Activated CD4-positive, alpha-beta T cell treated with anti-CD3 and anti-CD28 coated beads, Interleukin-2, amount 50 U/mL, for 24 hours (primary cell): ENCODE results near the gene ERGIC3.
"Not testable (repeated sequence)": the region's sequence is repeated elsewhere in the genome, so short reads cannot be mapped to it uniquely, and the experiment has no call there.

Experiments used
- DNase-seq, 2 donors: peaks; one replicate each; pipeline ENCODE4 v3.0.0-alpha.2; 2020; ENCODE audit warnings: low read depth in 1 of 2, low spot score in 1 of 2

The ERGIC3 gene

DNA sequence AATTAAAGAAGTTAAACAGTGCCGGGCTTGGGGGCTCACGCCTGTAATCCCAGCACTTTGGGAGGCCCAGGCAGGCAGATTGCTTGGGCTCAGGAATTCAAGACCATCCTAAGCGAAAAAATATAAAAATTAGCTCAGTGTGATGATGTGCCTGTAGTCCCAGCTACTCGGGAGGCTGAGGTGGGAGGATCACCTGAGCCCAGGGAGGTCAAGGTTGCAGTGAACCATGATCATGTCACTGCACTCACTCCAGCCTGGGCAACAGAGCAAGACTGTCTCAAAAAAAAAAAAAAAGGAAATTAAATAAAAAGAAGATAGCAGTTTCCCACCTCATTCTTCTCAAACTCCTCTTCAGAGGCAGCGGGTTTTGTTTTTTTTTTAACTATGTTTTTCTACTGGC is 24.1 kb upstream of the ERGIC3 start:
- not testable (repeated sequence) for DNase-seq

DNA sequence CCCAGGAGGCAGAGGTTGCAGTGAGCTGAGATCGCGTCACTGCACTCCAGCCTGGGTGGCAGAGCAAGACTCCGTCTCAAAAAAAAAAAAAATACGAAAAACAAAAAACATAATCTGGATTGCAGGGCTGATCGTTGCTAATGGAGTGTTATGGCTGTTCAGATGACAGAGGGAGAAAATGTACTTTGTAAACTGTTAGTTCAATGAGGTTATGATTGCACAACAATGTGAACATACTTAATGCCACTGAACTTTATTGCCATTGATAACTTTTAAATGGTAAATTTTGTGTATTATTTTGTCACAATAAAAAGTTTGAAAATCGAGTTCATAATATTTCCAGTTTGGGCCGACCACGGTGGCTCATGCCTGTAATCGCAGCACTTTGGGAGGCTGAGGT is 22.9 kb upstream of the ERGIC3 start:
- no peak for DNase-seq

DNA sequence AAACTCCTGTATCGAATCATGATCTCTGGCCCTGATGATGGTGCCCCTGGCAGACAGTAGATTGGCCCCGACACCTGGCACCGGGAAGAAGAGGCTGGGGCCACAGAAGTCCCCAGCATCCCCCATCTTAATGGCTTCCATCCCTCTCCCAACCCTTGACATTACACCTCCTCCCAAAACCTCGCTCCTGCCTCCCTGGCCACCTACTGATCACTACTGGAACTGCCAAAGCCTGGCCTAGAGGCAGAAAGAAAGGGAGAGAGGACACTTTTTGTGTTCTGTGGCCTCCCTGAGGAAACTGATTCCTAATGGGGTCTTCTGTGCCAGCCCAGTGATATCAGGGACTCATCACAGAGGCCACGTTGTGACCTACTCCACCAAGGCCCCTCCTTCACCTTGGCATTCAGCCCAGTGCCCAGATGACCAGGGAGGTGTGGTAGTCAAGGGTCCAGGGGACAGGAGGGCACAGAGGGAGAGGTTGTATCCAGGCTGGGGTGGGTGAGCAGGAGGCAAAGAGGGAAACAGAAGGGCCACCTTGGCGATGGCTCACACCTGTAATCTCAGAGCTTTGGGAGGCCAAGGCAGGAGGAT is 18.5 kb upstream of the ERGIC3 start:
- no peak for DNase-seq

DNA sequence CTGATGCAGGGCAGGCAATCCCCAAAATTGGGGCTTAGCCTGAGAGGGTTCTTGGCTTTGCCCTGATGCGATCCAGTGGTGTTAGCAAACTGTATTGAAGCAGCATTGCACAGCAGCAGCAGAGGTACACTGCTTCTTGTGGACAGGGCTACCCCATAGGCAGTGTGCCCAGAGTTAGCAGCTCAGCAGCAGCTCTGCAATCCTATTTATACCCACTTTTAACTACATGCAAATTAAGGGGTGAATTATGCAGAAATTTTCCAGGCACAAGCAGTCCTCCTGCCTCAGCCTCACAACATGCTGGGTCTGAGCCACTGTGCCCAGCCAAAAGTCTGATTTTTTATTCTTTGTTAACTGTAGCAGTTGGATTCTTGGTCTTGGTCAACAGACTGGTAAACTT is 16.2 kb upstream of the ERGIC3 start:
- DNase-seq = no peak

DNA sequence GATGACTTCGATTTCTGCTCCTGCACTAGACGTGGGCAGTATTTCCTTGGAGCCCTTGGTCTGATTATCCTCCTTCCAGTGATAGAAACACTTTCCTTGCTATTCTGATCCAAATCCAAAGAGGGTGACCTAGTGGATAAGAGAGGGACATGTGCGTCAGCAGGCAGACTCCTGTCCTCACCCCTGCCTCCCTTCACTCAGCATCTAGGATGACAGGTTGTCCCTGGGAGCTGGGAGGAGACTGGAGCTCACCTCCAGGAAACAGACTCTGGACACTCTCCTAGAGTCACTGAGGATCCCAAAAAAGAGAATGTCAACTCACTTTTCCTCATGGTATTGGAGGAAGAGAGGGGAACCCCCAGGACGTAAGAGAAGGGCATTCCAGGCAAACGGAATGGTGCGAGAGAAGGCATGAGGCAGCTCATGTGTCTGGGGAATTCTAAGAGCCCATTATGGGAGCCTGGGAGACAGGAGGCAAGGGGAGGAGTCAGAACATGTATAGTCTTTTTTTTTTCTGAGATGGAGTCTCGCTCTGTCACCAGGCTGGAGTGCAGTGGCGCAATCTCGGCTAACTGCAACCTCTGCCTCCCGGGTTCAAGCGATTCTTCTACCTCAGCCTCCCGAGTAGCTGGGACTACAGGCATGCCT is 14.6 kb upstream of the ERGIC3 start:
- no peak for DNase-seq

DNA sequence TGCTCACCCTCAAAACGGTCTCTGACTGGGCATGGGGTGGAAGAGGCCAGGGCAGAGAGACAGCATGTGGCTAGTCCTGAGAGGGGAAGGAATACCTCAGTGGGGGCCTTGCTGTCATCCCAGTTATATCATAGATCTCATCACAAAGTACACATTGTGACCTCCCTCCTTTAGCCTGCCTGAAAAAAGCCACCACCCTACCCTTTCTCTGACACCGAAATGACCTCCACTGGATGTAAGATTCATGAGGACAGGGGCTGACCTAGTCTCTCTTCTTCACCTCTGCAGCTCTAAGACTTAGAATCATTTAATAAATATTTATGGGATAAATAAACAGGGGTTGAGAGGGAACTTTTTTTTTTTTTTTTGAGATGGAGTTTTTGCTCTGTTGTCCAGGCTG is 12.3 kb upstream of the ERGIC3 start, which contains the start of gene C20orf173:
Gene C20orf173 (minus strand): TSS at position 101 of the 400 bp plus-strand sequence. CDS start 279 bp downstream, outside the sequence.
- DNase-seq = no peak

DNA sequence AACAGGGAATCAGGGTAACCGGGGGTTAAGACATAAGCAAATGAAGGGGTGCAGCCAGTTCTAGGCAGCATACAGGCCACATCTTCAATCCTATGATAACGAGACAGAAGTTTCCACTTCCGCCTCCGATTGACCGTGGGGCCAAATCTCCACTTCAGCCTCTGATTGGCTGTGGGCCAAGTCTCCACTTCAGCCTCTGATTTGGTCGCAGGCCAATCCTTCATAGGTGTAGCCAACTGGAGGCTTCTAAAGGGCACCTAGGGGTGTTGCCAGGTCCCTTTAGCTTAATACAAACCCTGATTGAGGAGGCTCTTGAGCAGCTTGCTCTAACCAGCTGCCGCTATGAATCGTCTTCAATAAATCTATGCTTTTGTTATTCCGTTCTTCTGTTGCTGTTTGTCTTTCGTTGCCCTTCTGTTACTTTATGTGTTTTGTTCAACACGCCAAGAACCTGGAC is 2.1 kb upstream of the ERGIC3 start:
- DNase-seq = no peak

DNA sequence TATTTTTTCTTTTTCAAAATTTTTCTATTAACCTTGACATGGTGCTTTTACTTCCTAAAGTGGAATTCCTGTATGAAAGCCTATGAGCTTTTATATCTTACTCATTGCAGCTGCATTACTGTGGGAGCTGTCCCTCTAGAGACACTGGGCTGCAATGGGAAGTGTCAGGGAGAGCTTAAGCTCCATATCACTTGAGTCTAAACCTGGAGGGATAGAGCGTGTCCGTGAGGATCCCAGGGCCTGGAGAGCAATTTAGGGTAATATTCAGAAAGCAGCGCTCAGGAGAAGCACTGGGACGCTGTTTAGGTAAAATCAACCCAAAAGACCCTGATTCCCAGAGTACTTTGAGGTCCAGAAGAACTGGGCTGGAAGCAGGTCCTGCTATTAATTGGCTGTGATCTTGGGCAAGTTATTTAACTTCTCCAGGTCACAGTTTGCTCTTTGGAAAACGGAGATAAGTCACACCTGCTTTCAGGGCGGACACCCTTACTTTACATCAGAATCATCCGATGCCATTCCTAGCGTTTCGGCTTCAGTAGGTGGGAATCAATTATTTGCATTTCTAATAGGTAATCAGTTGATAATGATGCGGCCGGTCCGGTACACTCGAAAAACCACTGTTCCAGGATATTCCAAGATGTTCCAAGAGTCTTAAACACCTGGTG is 628 bp upstream of the ERGIC3 start:
- DNase-seq = no peak

DNA sequence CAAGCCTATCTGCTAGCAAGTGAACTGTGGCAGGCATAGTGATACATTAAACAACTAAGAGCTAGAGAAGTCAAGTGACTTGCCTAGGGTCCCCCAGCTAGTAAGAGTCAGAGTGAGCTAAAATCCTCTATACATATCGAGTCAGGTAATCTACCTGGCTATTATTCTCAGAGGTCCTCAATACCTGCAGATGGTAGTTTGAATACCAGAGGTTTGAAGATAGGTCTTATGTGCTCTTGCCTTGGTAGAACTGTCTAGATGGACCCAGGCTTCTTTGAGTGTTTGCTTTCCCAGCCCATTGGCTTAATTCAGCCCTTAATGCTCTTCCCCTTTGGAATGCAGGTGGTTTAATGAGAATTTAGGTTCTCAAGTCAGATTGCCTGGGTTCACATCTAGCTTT is 1.1 kb downstream of the ERGIC3 start:
- DNase-seq = no peak

DNA sequence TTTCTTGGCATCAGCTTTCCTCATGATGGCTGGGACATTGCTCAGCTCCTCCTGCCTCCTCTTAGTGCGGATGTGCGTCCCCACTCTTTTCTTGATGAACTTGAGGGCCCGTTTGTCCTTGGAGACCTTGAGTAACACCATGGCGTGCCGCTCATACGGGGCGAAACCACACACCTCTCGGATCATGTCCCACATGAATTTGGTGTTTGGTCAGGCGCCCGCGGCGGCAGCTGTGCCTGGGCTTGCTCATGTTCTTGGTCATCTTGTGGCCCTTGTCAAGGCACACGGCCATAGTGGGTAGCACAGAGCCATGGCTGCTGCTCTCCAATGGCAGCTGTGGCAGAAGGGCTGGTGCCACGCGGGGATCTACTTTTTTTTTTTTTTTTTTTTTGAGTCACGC is 2.6 kb downstream of the ERGIC3 start:
- DNase-seq = no peak

DNA sequence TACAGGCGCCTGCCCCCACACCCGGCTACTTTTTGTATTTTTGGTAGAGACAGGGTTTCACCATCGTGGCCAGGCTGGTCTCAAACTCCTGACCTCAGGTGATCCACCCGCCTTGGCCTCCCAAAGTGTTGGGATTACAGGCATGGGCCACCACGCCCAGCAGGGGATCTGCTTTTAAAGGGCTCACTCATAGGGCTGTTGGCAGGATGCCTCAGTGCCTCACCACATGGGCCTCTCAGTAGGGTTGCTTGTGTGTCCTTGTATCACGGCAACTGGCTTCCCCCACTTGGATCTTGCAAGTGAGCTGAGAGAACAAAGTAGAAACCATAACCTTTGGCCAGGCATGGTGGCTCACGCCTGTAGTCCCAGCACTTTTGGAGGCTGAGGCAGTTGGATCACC is 3.1 kb downstream of the ERGIC3 start:
- not testable (repeated sequence) for DNase-seq

DNA sequence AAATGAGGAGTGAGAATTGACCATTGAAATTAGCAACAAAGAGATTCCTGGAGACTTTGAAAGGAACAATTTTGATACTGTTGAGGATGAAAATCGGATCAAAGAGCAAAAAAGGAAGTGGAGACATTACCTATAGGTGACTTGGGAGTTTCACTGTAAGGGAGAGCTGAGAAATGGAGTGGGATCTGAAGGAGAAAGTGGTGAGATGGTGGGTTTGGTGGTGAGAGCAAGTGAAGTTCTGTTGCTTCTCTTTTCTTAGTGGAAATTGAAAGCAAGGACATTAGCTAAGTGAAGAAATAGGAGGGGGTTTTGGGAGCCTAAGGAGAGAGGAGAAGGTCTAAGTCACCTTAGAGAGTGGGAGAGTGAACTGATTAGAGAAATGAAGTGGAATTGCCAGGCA is 4.2 kb downstream of the ERGIC3 start:
- no peak for DNase-seq

DNA sequence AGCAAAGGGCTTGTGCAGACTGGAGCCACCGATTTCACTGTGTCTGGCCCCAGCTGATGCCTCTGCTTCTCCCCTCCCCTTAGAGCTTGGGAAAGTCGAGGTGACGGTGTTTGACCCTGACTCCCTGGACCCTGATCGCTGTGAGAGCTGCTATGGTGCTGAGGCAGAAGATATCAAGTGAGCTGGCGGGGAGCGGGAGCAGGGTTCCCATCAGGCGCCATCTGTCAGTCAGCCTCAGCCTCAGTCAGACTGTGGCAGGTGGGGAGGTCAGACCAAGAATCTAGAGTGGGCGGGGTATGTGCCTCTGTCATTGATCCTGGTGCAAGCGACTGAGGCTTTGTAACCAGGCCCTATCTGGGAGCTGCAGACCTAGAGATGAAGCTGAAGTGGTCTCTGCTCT is 5.5 kb downstream of the ERGIC3 start:
- DNase-seq = no peak

DNA sequence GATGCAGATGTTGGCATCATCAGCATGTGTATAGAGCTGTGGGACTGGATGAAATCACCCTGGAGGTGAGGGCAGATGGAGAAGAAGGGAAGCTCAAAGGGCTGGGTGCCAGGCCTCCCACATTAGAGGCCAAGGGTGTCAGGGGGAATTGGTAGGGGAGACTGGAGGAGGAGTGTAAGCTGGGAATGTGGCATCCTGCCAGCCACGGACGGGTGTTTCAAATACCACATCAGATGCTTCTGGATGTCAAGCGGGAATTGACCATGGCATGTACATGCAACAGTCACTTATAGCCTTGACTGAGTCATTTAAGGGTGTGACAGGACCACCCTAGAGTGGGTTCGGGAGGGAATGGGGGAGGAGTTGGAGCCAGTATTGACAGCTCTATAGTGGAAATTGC is 9.6 kb downstream of the ERGIC3 start:
- no peak for DNase-seq

DNA sequence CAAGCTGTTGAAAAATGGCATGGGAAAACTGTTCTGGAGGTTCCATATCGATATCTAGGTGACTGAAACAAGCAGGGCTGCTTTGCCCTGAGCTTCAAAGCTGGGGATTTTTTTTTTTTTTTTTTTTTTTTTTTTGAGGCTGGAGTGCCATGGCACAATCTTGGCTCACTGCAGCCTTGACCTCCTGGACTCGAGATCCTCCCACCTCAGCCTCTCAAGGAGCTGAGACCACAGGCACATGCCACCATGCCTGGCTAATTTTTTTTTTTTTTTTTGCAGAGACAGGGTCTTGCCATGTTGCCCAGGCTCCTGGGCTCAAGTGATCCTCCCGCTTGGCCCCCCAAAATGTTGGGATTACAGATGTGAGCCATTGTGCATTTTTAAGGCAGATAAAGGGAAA is 11.0 kb downstream of the ERGIC3 start:
- no peak for DNase-seq

DNA sequence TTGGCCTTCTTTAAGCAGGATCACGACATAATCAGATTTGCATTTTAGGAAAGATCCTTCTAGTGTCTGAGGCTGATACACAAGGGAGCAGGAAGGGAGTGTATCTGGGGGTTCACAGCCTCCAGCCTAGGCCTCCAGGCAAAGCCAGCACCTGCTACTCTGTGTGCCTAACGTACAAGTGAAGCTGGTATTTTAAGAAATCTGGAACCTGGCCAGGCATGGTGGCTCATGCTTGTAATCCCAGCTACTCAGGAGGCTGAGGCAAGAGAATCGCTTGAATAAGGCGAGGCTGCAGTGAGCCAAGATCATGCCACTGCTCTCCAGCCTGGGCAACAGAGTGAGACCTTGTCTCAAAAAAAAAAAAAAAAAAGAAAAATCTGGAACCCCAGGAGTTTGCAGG is 13.6 kb downstream of the ERGIC3 start:
- DNase-seq = not testable (repeated sequence)

DNA sequence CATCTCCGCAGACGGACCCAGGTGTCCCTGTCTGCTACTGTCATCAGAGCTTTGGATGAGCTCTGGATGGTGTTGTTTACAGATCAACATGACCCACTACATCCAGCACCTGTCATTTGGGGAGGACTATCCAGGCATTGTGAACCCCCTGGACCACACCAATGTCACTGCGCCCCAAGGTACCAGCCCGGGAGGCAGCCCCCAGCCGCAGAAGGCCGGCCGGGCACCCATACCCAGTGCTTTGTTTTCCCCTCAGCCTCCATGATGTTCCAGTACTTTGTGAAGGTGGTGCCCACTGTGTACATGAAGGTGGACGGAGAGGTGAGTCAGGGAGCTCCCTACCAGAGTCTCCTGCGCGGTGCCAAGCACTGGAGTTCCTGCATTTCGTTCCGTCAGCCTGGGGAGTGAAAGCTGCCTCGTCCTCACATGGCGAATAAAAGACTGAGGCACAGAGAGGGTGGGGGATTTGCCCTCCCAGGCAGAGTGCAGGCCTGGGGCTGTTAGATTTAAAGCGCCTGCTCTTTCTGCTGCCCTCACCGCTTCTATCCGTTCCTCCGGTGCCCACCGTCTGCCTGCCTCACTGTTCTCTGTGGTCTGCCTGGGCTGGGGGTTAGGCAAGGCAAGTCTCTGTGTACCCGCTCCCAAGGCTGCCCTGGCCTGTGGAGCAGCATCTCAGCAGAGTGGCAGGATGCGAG is 14.2 kb downstream of the ERGIC3 start:
- no peak for DNase-seq

DNA sequence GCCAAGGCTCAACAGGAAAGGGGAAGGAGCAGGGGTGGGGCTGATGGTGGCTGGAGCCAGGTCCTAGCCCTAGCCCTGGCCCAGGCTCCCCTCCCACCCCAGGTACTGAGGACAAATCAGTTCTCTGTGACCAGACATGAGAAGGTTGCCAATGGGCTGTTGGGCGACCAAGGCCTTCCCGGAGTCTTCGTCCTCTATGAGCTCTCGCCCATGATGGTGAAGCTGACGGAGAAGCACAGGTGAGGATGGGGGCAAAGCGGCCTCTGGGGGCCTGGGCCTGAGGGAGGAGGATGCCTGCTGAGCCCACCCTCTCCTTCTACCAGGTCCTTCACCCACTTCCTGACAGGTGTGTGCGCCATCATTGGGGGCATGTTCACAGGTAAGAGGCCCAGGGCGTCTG is 15.0 kb downstream of the ERGIC3 start:
- DNase-seq = no peak

DNA sequence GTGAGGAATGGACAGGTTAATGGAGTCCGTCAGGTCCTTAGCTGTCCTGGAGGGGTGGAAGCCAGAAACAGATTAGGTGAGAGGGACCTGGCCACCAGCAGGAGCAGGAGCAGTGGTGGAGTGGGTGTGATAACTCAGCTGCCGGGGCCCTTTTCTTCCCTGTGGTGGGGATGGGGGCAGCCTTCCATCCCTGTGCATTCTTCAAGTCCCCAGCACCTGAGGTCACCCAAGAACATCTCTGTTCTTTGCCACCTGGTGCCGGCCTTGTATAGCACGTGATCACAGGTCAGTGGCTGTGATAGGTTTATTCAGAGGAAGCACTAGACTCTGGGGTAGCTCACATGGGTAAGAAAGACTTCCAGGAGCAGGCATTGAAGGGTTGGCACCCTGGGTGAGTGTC is 16.6 kb downstream of the ERGIC3 start:
- DNase-seq = no peak

DNA sequence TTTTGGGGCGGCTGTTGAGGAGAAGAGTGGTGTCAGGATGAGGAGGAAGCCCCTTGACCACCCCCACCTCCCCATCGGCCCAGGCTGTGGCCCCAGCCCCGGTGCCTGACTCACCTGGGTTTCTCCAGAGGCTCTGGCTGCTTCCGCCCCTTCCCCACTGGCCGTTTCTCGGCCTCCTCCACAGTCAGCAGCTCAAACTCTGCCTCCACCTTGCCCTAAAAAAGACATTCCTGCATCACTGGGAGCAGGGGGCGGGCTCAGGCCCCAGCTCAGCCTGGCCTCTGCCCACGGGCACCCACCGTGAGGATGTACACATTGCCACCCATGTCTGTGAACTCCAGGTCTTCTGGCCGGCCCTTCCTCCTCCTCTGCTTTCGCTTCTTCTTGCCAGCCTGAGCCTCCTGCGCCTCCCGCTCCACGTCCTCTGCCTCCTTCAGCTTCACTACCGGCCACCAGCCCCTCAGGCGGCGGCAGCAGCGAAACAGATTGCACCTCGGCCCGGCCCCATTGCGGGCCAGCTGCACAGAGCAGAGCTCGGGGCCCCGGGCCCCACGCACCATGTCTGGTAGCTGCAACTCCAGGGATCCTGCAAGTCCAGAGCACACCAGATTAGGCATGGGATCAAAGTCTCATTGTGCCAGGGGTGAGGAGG is 17.3 kb downstream of the ERGIC3 start:
- no peak for DNase-seq

DNA sequence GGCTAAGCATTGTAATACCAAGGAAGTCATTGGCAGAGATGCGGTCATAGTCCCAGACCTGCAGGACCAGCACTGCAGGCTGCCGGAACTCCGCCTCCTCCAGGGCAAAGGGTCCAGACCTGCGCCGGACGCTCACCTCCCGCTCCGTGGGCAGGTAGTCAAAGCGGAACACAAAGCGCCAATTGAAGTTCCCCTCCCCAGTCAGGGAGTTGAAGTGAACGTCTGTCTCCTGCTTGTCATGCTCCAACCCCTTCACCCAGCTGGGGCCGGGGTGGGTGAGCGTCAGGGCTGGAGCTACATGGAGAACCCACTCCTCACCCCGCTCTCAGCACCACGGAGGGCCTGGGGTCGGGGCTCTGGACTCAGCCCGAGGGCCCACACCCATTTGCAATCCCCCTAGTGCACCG is 18.2 kb downstream of the ERGIC3 start:
- DNase-seq = no peak
